22Rv1 (cell line): ENCODE data around the gene LYPD6B.

Experiments
- CTCF ChIP-seq: fragments of 450-650 bp; IDR thresholded peaks from 2 replicates; pipeline ENCODE4 v1.5.1; 2017; ENCODE audit warnings: mild to moderate bottlenecking
- ZFX ChIP-seq: fragments of 450-650 bp; IDR thresholded peaks from 2 replicates; pipeline ENCODE4 v1.6.1; 2017; ENCODE audit warnings: antibody characterized with exemption, borderline replicate concordance

GRCh38 chr2:149183187-149183586 lies 144.7 kb downstream of the LYPD6B start:
- TF ChIP-seq CTCF (no peak), ZFX (no peak)
